HCT116 (cell line): ENCODE results near the gene RIPK3. TPM values are rescaled to one million over a fixed set of nuclear protein-coding genes. Genes with fewer than 3 reads are reported as not detected.

Source experiments
- ATAC-seq: fragments of 200-7000 bp; cut with Tn5 transposase; 2 replicates; pipeline ENCODE4 v1.9.1; 2020; ENCODE audit warnings: mild to moderate bottlenecking, moderate library complexity
- BruUV-seq: library from RNA; stranded (reverse); fragments of 400-500 nt; replicated peaks from 2 replicates; lab custom pipeline; 2021; lab: Mats Ljungman, UMichigan
- CTCF ChIA-PET: fragments of 300-600 bp; sonication (Branson Sonifier 250); formaldehyde crosslinking; loops from one replicate; lab custom pipeline; 2021; ENCODE audit warnings: antibody characterized with exemption; lab: Charles Lee
- POLR2A ChIA-PET: fragments of 300-600, 350-600 bp; sonication (Branson Sonifier 250); formaldehyde crosslinking; loops from one replicate; lab custom pipeline; 2021; ENCODE audit warnings: antibody characterized with exemption; lab: Charles Lee
- RAD21 ChIA-PET, 2 experiments: fragments of 300-600 bp; sonication (Branson Sonifier 250); formaldehyde crosslinking; loops; one replicate each; lab custom pipeline; 2023; ENCODE audit warnings: low total read pairs in 2 of 2; ENCODE audit not compliant: uncharacterized antibody in 2 of 2, unreplicated experiment in 2 of 2, low non-redundant PET in 1 of 2; lab: Charles Lee
- DNase-seq: peaks from one replicate; pipeline ENCODE4 v3.0.0-alpha.2; 2010; ENCODE audit warnings: low read depth, low spot score
- H2AFZ ChIP-seq: fragments of 200-600 bp; shearing (Covaris generic), sonication (generic); 2 replicates; pipeline ENCODE4 v1.6.1; 2017; ENCODE audit warnings: low read depth, mixed run types, mixed read lengths, antibody characterized with exemption, low read length; ENCODE audit not compliant: poor library complexity, severe bottlenecking
- H3K27ac ChIP-seq: 2 replicates; pipeline ENCODE4 v1.5.1; 2012; ENCODE audit warnings: low read depth, low read length
- H3K27me3 ChIP-seq: fragments of 200-600 bp; sonication (generic); 2 replicates; pipeline ENCODE4 v1.6.1; 2016; ENCODE audit warnings: mixed run types, low read length, mixed read lengths; ENCODE audit not compliant: insufficient read depth
- H3K36me3 ChIP-seq, 2 experiments: fragments of 200-500 bp in 1 of 2; fragments of 200-600 bp in 1 of 2; sonication (Bioruptor generic) in 1 of 2; sonication (generic) in 1 of 2; 2 replicates each; pipeline versions ENCODE4 v1.5.1 to v1.6.1; 2014 to 2016; ENCODE audit warnings: low read length in 2 of 2, inconsistent platforms in 1 of 2, mixed read lengths in 1 of 2, mixed run types in 1 of 2; ENCODE audit not compliant: insufficient read depth in 2 of 2, control insufficient read depth in 1 of 2
- H3K4me1 ChIP-seq, 2 experiments: fragments of 200-600 bp in 1 of 2; sonication (generic) in 1 of 2; 2 replicates each; pipeline versions ENCODE4 v1.5.1 to v1.6.1; 2012 to 2017; ENCODE audit warnings: low read length in 2 of 2, inconsistent platforms in 1 of 2, mild to moderate bottlenecking in 1 of 2, mixed read lengths in 1 of 2, mixed run types in 1 of 2, moderate library complexity in 1 of 2; ENCODE audit not compliant: insufficient read depth in 2 of 2, control insufficient read depth in 1 of 2
- H3K4me2 ChIP-seq: fragments of 200-600 bp; sonication (generic); 2 replicates; pipeline ENCODE4 v1.6.1; 2017; ENCODE audit warnings: mixed run types, low read length, mixed read lengths
- H3K4me3 ChIP-seq, 2 experiments: fragments of 200-600 bp in 1 of 2; sonication (generic) in 1 of 2; replicated peaks in 1 of 2; 2 replicates each; pipeline ENCODE4 v1.5.1; 2011 to 2016; ENCODE audit warnings: low read length in 2 of 2, control low read depth in 1 of 2, low read depth in 1 of 2, mild to moderate bottlenecking in 1 of 2, mixed read lengths in 1 of 2, mixed run types in 1 of 2
- H3K79me2 ChIP-seq: fragments of 200-600 bp; sonication (generic); 2 replicates; pipeline ENCODE4 v1.6.1; 2017; ENCODE audit warnings: mild to moderate bottlenecking, mixed run types, low read length, moderate library complexity, mixed read lengths; ENCODE audit not compliant: insufficient read depth
- H3K9ac ChIP-seq: fragments of 200-600 bp; sonication (generic); 2 replicates; pipeline ENCODE4 v1.6.1; 2016; ENCODE audit warnings: low read length, mixed read lengths
- H3K9me2 ChIP-seq: fragments of 200-600 bp; sonication (generic), shearing (Covaris generic); 2 replicates; pipeline ENCODE4 v1.6.1; 2017; ENCODE audit warnings: mixed run types, mild to moderate bottlenecking, moderate library complexity; ENCODE audit not compliant: insufficient read depth
- H3K9me3 ChIP-seq, 2 experiments: fragments of 200-500 bp in 1 of 2; fragments of 200-600 bp in 1 of 2; sonication (Bioruptor generic) in 1 of 2; sonication (generic) in 1 of 2; 2 replicates each; pipeline ENCODE4 v1.6.1; 2014 to 2017; ENCODE audit warnings: low read length in 2 of 2, mixed read lengths in 2 of 2, inconsistent platforms in 1 of 2, low read depth in 1 of 2, mild to moderate bottlenecking in 1 of 2, mixed run types in 1 of 2, moderate library complexity in 1 of 2; ENCODE audit not compliant: control insufficient read depth in 1 of 2, insufficient read depth in 1 of 2
- H4K20me1 ChIP-seq: fragments of 200-600 bp; sonication (generic), shearing (Covaris generic); 2 replicates; pipeline ENCODE4 v1.6.1; 2017; ENCODE audit warnings: mixed run types, mild to moderate bottlenecking, moderate library complexity; ENCODE audit not compliant: insufficient read depth
- CBX3 ChIP-seq: IDR thresholded peaks from 2 replicates; pipeline ENCODE4 v1.6.1; 2012; ENCODE audit warnings: low read depth
- CTCF ChIP-seq, 3 experiments: fragments of 200-600 bp in 1 of 3; sonication (generic) in 1 of 3; IDR thresholded peaks in 2 of 3; conservative IDR thresholded peaks in 1 of 3; 2 replicates each; pipeline ENCODE4 v1.5.1; 2012 to 2017; ENCODE audit warnings: low read depth in 2 of 3, low read length in 2 of 3, antibody characterized with exemption in 1 of 3, borderline replicate concordance in 1 of 3, control low read depth in 1 of 3, mild to moderate bottlenecking in 1 of 3, mixed read lengths in 1 of 3, mixed run types in 1 of 3, moderate library complexity in 1 of 3; ENCODE audit not compliant: insufficient read depth in 1 of 3
- FOSL1 ChIP-seq: IDR thresholded peaks from 2 replicates; pipeline ENCODE4 v1.6.1; 2012; ENCODE audit warnings: low read depth
- POLR2A ChIP-seq: IDR thresholded peaks from 2 replicates; pipeline ENCODE4 v1.7.0; 2011; ENCODE audit warnings: borderline replicate concordance; ENCODE audit not compliant: insufficient read depth, insufficient read length; ENCODE audit errors: extremely low read depth
- REST ChIP-seq: IDR thresholded peaks from 2 replicates; pipeline ENCODE4 v1.6.1; 2012; ENCODE audit warnings: low read depth
- SIN3A ChIP-seq: IDR thresholded peaks from 2 replicates; pipeline ENCODE4 v1.6.1; 2012; ENCODE audit warnings: low read depth
- SP1 ChIP-seq: IDR thresholded peaks from 2 replicates; pipeline ENCODE4 v1.6.1; 2012; ENCODE audit warnings: low read depth
- ZFX ChIP-seq: fragments of 450-650 bp; IDR thresholded peaks from 2 replicates; pipeline ENCODE4 v1.6.1; 2017
- ZNF274 ChIP-seq: fragments of 200-500 bp; sonication (Bioruptor generic); IDR thresholded peaks from 2 replicates; pipeline ENCODE4 v1.6.1; 2014; ENCODE audit warnings: mild to moderate bottlenecking, low read depth, low read length, inconsistent platforms
- intact Hi-C: fragments of 100-400 bp; cut with micrococcal nuclease; formaldehyde crosslinking; loops from 2 replicates; pipeline ENCODE4 v1.10.0; 2022
- total RNA-seq: library from RNA; stranded (reverse); gene quantifications from one replicate; pipeline ENCODE4 v1.2.1, GENCODE V29; 2021; ENCODE audit not compliant: unreplicated experiment
- TF ChIP-seq, protein P1 (sequence below): IDR thresholded peaks from 2 replicates; pipeline ENCODE4 v1.6.1; 2011; ENCODE audit warnings: mild to moderate bottlenecking, low read length, moderate library complexity; ENCODE audit not compliant: insufficient replicate concordance; ENCODE audit errors: extremely low read depth

The RIPK3 gene
- total RNA-seq, 1 experiment from 2014 or later, result not detected

GRCh38 chr14:24292118-24292807, 47.5 kb downstream of the RIPK3 start:
- ATAC-seq, result no peak
- TF ChIP-seq POLR2A (no peak), FOSL1 (no peak)
- CTCF ChIA-PET, result interaction anchor here (1.1 to 1.9 kb wide), 3 partner anchors 16 to 177 kb away, joined by 3 to 7 read pairs (median 4); partner anchors contain the start of genes CIDEB, DCAF11, NRL and TINF2
- no peak overlapping the region for H2AFZ ChIP-seq
- no peak overlapping the region for H3K4me2 ChIP-seq
- RAD21 ChIA-PET, result no interaction called here
- POLR2A ChIA-PET, result no interaction called here
- H3K9ac ChIP-seq, result no peak overlapping the region
- H3K4me1 ChIP-seq, result peaks cover 0 to 4% of the 10 kb centered on the region in 2 experiments; a peak in 2 of 4 replicates
- peaks cover 17 to 23% of the 10 kb centered on the region in 2 experiments for H3K36me3 ChIP-seq
- H3K27ac ChIP-seq, result no peak overlapping the region
- H3K4me3 ChIP-seq, result no peak overlapping the region
- H3K79me2 ChIP-seq, result no peaks in the 10 kb centered on the region
- no peaks in the 10 kb centered on the region for H4K20me1 ChIP-seq
- no TSS peak for BruUV-seq
- H3K9me2 ChIP-seq, result no peaks in the 10 kb centered on the region
- no peaks in the 10 kb centered on the region for H3K27me3 ChIP-seq
- DNase-seq, result no peak
- H3K9me3 ChIP-seq, result no peaks in the 10 kb centered on the region
- intact Hi-C loops, result loop anchor here (10.0 kb wide), 1 partner anchor 307 kb away; the partner anchor contains the start of gene DHRS4L2

- no peak for ATAC-seq
- ChIA-PET RAD21 (no interaction called here), POLR2A (no interaction called here), CTCF (interaction anchor here (1.9 kb wide), 1 partner anchor 49 kb away, joined by 7 read pairs; the partner anchor contains the start of gene TINF2)
- Histone ChIP-seq H3K9me2 (no peaks in the 10 kb centered on the region), H3K4me1 (no peaks in the 10 kb centered on the region), H3K27ac (no peak overlapping the region), H3K27me3 (no peaks in the 10 kb centered on the region), H2AFZ (no peak overlapping the region), H3K4me3 (no peak overlapping the region), H4K20me1 (no peaks in the 10 kb centered on the region), H3K9me3 (no peaks in the 10 kb centered on the region), H3K79me2 (no peaks in the 10 kb centered on the region), H3K36me3 (peaks cover 17 to 23% of the 10 kb centered on the region in 2 experiments), H3K4me2 (no peak overlapping the region), H3K9ac (no peak overlapping the region)
- no TSS peak for BruUV-seq
- intact Hi-C loops, result loop anchor here (10.0 kb wide), 1 partner anchor 307 kb away; the partner anchor contains the start of gene DHRS4L2
- DNase-seq, result no peak
- TF ChIP-seq CBX3 (no peak), ZFX (no peak), SP1 (no peak), CTCF (IDR thresholded peaks at IDR 0.05 in 2 of 3, conservative IDR thresholded peaks at IDR 0.05 in 1 of 3; ENCODE audit: borderline replicate concordance in 1 of 3, insufficient read depth in 1 of 3, low read depth in 2 of 3, low read length in 2 of 3) (no peak), SIN3A (no peak), REST (no peak), ZNF274 (no peak)
- TF ChIP-seq, protein P1, sequence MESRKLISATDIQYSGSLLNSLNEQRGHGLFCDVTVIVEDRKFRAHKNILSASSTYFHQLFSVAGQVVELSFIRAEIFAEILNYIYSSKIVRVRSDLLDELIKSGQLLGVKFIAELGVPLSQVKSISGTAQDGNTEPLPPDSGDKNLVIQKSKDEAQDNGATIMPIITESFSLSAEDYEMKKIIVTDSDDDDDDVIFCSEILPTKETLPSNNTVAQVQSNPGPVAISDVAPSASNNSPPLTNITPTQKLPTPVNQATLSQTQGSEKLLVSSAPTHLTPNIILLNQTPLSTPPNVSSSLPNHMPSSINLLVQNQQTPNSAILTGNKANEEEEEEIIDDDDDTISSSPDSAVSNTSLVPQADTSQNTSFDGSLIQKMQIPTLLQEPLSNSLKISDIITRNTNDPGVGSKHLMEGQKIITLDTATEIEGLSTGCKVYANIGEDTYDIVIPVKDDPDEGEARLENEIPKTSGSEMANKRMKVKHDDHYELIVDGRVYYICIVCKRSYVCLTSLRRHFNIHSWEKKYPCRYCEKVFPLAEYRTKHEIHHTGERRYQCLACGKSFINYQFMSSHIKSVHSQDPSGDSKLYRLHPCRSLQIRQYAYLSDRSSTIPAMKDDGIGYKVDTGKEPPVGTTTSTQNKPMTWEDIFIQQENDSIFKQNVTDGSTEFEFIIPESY, result no peak
These were observed 48.2 kb downstream of the RIPK3 start for GRCh38 chr14:24291446-24292117.
